ENCODE measurements around the gene SMAD7.

SMAD7 gene

DNA sequence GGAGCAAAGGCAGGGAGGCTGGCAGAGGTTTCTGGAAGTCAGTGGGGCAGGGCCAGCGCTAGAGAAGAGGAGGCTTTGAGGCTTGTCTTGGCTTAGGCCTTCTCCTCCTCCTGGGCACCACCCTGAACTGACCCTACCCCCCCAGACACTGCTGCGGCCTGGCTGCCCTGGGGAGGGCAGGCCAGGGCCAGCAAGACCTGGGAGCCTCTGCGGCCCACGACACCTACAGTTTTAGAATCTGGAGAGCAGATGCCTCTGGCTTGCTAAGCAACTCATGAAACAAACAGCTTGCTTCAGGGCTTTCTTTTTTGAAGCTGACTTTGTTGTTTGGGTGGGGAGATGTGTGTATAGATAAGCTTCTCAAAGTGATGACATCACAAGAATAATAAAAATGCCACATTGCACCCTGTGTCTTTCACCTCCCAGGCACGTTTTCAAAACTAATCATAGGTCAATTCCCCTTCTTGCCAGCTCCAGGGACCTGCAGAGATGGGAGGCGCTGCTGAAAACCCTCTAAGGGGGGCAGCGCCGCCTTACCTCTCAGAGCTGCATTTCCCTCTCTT lies 46.2 kb upstream of the SMAD7 start:
- no peak overlapping the region for H3K4me3 ChIP-seq (replicated peaks; ENCODE audit: low read depth, low read length)
- no peaks in the 10 kb centered on the region for H3K27me3 ChIP-seq (replicated peaks; ENCODE audit: control insufficient read depth, insufficient read depth, low read length)
- no peaks in the 10 kb centered on the region for H3K36me3 ChIP-seq (ENCODE audit: control insufficient read depth, insufficient read depth, low read length)
- TF ChIP-seq, protein P1, sequence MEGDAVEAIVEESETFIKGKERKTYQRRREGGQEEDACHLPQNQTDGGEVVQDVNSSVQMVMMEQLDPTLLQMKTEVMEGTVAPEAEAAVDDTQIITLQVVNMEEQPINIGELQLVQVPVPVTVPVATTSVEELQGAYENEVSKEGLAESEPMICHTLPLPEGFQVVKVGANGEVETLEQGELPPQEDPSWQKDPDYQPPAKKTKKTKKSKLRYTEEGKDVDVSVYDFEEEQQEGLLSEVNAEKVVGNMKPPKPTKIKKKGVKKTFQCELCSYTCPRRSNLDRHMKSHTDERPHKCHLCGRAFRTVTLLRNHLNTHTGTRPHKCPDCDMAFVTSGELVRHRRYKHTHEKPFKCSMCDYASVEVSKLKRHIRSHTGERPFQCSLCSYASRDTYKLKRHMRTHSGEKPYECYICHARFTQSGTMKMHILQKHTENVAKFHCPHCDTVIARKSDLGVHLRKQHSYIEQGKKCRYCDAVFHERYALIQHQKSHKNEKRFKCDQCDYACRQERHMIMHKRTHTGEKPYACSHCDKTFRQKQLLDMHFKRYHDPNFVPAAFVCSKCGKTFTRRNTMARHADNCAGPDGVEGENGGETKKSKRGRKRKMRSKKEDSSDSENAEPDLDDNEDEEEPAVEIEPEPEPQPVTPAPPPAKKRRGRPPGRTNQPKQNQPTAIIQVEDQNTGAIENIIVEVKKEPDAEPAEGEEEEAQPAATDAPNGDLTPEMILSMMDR (IDR thresholded peaks at IDR 0.05; ENCODE audit: insufficient read depth, low read length, poor library complexity, severe bottlenecking), result no peak
- no peak for DNase-seq (ENCODE audit: extremely low read depth, insufficient read length)

DNA sequence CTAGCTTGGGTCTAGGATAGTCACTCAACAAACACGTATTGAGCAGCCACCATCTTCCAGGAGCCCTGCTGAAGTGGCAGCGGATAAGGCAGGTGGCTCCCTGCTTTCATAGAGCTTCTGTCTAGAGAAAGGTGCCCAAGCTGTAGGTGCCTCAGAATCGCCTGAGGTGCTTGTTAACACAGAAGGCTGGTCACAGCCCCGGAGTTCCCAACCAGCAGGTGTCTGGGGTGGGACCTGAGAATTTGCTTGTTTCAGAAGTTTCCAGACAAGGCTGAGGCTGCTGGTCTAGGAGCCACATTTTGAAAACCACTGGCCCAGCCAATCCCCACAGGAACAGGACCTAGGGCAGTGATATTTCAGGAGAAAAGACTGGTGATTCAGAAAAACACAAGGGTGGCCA lies 45.3 kb upstream of the SMAD7 start:
- Histone ChIP-seq H3K4me3 (replicated peaks; ENCODE audit: low read depth, low read length) (no peak overlapping the region), H3K36me3 (ENCODE audit: control insufficient read depth, insufficient read depth, low read length) (no peaks in the 10 kb centered on the region), H3K27me3 (replicated peaks; ENCODE audit: control insufficient read depth, insufficient read depth, low read length) (no peaks in the 10 kb centered on the region)
- TF ChIP-seq, protein P1 (IDR thresholded peaks at IDR 0.05; ENCODE audit: insufficient read depth, low read length, poor library complexity, severe bottlenecking), result no peak
- no peak for DNase-seq (ENCODE audit: extremely low read depth, insufficient read length)

DNA sequence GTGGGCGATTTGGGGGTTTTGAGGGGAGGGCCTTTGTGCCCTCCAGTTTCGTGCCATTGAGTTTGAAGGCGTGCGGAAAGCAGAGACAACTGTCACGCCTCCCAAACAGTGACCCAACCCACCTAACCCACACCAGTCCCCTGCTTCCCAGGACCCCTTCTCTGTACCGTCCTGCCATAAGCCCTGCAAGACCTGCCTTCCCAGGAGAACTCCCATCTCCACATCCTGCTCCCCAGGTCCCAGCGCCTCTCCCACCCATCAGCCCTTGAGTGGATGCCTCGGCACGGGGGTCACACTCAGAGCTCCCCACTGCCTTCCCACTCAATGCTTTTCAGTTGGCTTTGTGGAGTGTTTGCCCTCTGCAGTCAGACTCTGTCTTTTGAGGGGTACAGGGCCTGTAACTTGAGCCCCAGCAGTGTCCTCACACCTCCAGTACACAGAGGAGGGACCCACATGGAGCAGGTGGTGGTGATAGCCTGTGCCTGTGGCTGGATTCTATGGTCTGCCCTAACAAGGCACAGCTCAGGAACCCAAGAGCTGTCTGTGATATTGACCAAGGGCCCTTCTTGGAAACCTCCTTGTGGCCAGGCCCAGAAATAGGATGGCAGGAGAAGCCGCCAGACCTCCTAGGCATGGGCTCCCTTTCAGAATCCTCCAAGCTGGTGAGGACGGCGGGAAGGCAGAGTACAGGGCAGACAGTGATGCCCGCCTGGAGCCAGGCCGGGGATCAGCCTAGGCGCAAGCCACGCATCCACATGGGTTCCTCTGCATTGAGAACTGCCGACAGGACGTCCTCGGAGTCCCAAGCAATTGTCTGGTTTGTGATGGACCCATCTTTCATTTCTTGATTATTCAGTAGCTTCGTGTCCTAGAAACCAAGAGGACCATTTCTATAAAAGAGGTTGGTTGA lies 44.4 kb upstream of the SMAD7 start:
- TF ChIP-seq, protein P1 (IDR thresholded peaks at IDR 0.05; ENCODE audit: insufficient read depth, low read length, poor library complexity, severe bottlenecking), result no peak
- Histone ChIP-seq H3K27me3 (replicated peaks; ENCODE audit: control insufficient read depth, insufficient read depth, low read length) (no peaks in the 10 kb centered on the region), H3K36me3 (ENCODE audit: control insufficient read depth, insufficient read depth, low read length) (no peaks in the 10 kb centered on the region), H3K4me3 (replicated peaks; ENCODE audit: low read depth, low read length) (no peak overlapping the region)
- DNase-seq (ENCODE audit: extremely low read depth, insufficient read length), result no peak

DNA sequence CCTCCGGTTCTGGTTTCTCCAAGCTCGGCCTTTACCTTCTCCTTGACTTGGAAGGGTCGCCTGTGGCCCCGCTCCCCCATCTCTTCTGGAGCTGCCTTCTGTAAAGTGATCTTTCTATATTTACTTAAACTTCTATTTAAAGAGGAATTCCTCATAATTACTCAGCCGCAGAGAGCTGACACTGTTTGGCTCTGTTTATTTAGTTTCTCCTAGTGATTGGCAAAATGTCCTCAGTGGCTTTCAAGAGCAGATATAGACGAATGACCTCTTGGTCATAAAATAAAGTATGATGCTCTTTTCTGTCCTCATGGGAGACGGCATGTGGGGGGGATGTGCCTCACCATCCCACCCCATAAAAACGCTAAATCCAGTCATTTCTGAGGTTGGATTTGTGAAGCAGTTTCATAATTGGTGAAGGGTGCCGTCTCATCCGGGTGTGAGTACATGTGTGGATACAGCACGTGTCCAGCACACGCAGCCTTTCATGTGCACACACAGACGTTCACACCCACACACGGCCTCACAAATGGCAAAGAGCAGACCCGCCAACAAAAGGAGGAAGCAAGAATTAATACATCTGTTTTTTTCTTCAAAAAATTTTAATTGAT lies 43.4 kb upstream of the SMAD7 start:
- H3K36me3 ChIP-seq (ENCODE audit: control insufficient read depth, insufficient read depth, low read length), result no peaks in the 10 kb centered on the region
- TF ChIP-seq, protein P1 (IDR thresholded peaks at IDR 0.05; ENCODE audit: insufficient read depth, low read length, poor library complexity, severe bottlenecking), result no peak
- no peak for DNase-seq (ENCODE audit: extremely low read depth, insufficient read length)
- H3K27me3 ChIP-seq (replicated peaks; ENCODE audit: control insufficient read depth, insufficient read depth, low read length), result no peaks in the 10 kb centered on the region
- no peak overlapping the region for H3K4me3 ChIP-seq (replicated peaks; ENCODE audit: low read depth, low read length)

DNA sequence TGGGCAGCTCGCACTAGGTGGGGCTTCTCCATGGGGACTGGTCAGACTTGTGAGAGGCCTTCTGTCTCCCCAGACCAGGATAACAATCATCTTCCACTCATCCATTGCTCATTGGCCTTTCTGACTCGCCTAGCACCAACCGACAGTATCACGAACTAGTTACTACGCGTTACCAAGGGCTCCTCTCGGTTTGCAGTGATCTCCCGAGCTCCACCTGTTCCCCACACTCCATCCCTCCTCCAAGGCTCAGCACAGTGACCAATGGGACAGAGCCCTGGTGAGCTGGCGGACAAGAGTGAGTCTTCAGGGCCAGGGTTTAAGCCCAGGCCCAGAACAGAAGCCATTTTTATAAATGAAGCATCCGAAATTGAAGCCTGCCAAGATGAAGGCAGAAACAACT lies 42.8 kb upstream of the SMAD7 start:
- Histone ChIP-seq H3K27me3 (replicated peaks; ENCODE audit: control insufficient read depth, insufficient read depth, low read length) (no peaks in the 10 kb centered on the region), H3K36me3 (ENCODE audit: control insufficient read depth, insufficient read depth, low read length) (no peaks in the 10 kb centered on the region), H3K4me3 (replicated peaks; ENCODE audit: low read depth, low read length) (no peak overlapping the region)
- no peak for DNase-seq (ENCODE audit: extremely low read depth, insufficient read length)
- TF ChIP-seq, protein P1 (IDR thresholded peaks at IDR 0.05; ENCODE audit: insufficient read depth, low read length, poor library complexity, severe bottlenecking), result no peak

All from GM06990 (cell line).